Naive thymus-derived CD4-positive, alpha-beta T cell (primary cell): ENCODE measurements around the gene THOP1. TPM values are rescaled to one million over a fixed set of nuclear protein-coding genes. Genes with fewer than 3 reads are reported as not detected.

Source experiments
- ATAC-seq: fragments of 150-1000 bp; cut with Tn5 transposase; 2 replicates; pipeline ENCODE4 v1.10.0; 2021; ENCODE audit warnings: mild to moderate bottlenecking, moderate library complexity
- CTCF ChIA-PET: fragments of 350-600 bp; sonication (Branson Sonifier 250); formaldehyde crosslinking; loops from one replicate; lab custom pipeline; 2021; ENCODE audit warnings: antibody characterized with exemption; lab: Charles Lee
- POLR2A ChIA-PET: fragments of 350-600 bp; sonication (Branson Sonifier 250); formaldehyde crosslinking; loops from one replicate; lab custom pipeline; 2021; ENCODE audit warnings: antibody characterized with exemption, inconsistent platforms; lab: Charles Lee
- DNase-seq, 9 donors: peaks; one replicate each; pipeline versions ENCODE4 v3.0.0 to v3.0.0-alpha.2; 2020 to 2022; ENCODE audit warnings: mixed read lengths in 1 of 9
- H3K27ac ChIP-seq: one replicate; pipeline ENCODE4 v1.7.0; 2013; ENCODE audit warnings: mild to moderate bottlenecking, low read depth, low read length, moderate library complexity
- H3K27me3 ChIP-seq, 2 donors: one replicate each; pipeline ENCODE4 v1.7.0; 2013; ENCODE audit warnings: low read length in 2 of 2, mild to moderate bottlenecking in 2 of 2, moderate library complexity in 2 of 2; ENCODE audit not compliant: control insufficient read depth in 2 of 2, insufficient read depth in 2 of 2
- H3K36me3 ChIP-seq, 3 experiments: 1 replicate in 2 of 3; 2 replicates in 1 of 3; pipeline ENCODE4 v1.7.0; 2013; ENCODE audit warnings: low read length in 3 of 3, mild to moderate bottlenecking in 3 of 3, moderate library complexity in 1 of 3; ENCODE audit not compliant: insufficient read depth in 3 of 3, control insufficient read depth in 2 of 3
- H3K4me1 ChIP-seq, 2 donors: one replicate each; pipeline ENCODE4 v1.7.0; 2013; ENCODE audit warnings: low read length in 2 of 2, mild to moderate bottlenecking in 2 of 2, moderate library complexity in 1 of 2; ENCODE audit not compliant: control insufficient read depth in 2 of 2, insufficient read depth in 2 of 2
- H3K4me3 ChIP-seq: 2 replicates; pipeline ENCODE4 v1.7.0; 2013; ENCODE audit warnings: mild to moderate bottlenecking, low read length
- H3K9me3 ChIP-seq, 3 experiments: 1 replicate in 2 of 3; 2 replicates in 1 of 3; pipeline ENCODE4 v1.7.0; 2013; ENCODE audit warnings: low read length in 3 of 3; ENCODE audit not compliant: control insufficient read depth in 2 of 3
- H3K27ac Mint-ChIP-seq, 9 donors: one replicate each; pipeline ENCODE4 v1.8.0; 2020 to 2022; ENCODE audit warnings: mixed read lengths in 9 of 9, mild to moderate bottlenecking in 8 of 9, moderate library complexity in 5 of 9, inconsistent platforms in 2 of 9
- H3K27me3 Mint-ChIP-seq, 5 donors: one replicate each; pipeline ENCODE4 v1.8.0; 2021 to 2022; ENCODE audit warnings: mixed read lengths in 5 of 5, mild to moderate bottlenecking in 1 of 5
- H3K36me3 Mint-ChIP-seq, 5 donors: one replicate each; pipeline ENCODE4 v1.8.0; 2020 to 2022; ENCODE audit warnings: mixed read lengths in 5 of 5, mild to moderate bottlenecking in 3 of 5, inconsistent platforms in 1 of 5
- H3K4me1 Mint-ChIP-seq, 7 donors: one replicate each; pipeline ENCODE4 v1.8.0; 2020 to 2022; ENCODE audit warnings: mixed read lengths in 7 of 7, mild to moderate bottlenecking in 3 of 7, inconsistent platforms in 1 of 7
- H3K4me3 Mint-ChIP-seq, 10 donors: one replicate each; pipeline ENCODE4 v1.8.0; 2020 to 2022; ENCODE audit warnings: mild to moderate bottlenecking in 10 of 10, mixed read lengths in 10 of 10, moderate library complexity in 6 of 10, inconsistent platforms in 2 of 10
- H3K9me3 Mint-ChIP-seq, 11 donors: one replicate each; pipeline ENCODE4 v1.8.0; 2020 to 2022; ENCODE audit warnings: mixed read lengths in 11 of 11, mild to moderate bottlenecking in 4 of 11, inconsistent platforms in 1 of 11, moderate library complexity in 1 of 11
- intact Hi-C, 2 donors: fragments of 100-400 bp; cut with micrococcal nuclease; formaldehyde crosslinking; loops; one replicate each; pipeline ENCODE4 v1.15.1; 2023
- polyA plus RNA-seq, 2 donors: library from polyadenylated mRNA; unstranded; fragments of 300-500 nt; fragmentation: Illumina TruSeq; gene quantifications; one replicate each; pipeline ENCODE4 v1.2.3, GENCODE V29; 2021
- total RNA-seq, 6 experiments: library from RNA in 5 of 6; stranded (reverse) in 5 of 6; gene quantifications; 1 replicate in 5 of 6; 2 replicates in 1 of 6; pipeline ENCODE4 v1.2.3 and lab custom pipeline; 2021 to 2026

The THOP1 gene
- total and polyA plus RNA-seq, 7 experiments from 2014 or later = 26.4 to 98.2 (median 29.7) TPM

- H3K36me3 Mint-ChIP-seq = peaks cover 6 to 44% (median 27%) of the 10 kb centered on the region in 5 donors
- no peak overlapping the region for H3K4me3 Mint-ChIP-seq
- no peaks in the 10 kb centered on the region for H3K27me3 ChIP-seq
- peaks cover 0 to 5% (median 0%) of the 10 kb centered on the region in 7 donors for H3K4me1 Mint-ChIP-seq
- no peaks in the 10 kb centered on the region for H3K27me3 Mint-ChIP-seq
- no peaks in the 10 kb centered on the region for H3K4me1 ChIP-seq
- H3K36me3 ChIP-seq = peaks cover 0 to 28% (median 0%) of the 10 kb centered on the region in 3 experiments
- intact Hi-C loops = no loop called here
- H3K9me3 Mint-ChIP-seq = peaks cover 0 to 36% (median 11%) of the 10 kb centered on the region in 11 donors
- ChIA-PET POLR2A (interaction anchor here (0.6 kb wide), 1 partner anchor 9 kb away, joined by 3 read pairs; no protein-coding TSS in a partner anchor), CTCF (no interaction called here)
- DNase-seq (no peak), ATAC-seq (no peak)
- no peak overlapping the region for H3K27ac Mint-ChIP-seq
- no peak overlapping the region for H3K27ac ChIP-seq
- H3K9me3 ChIP-seq = peaks cover 0 to 12% (median 0%) of the 10 kb centered on the region in 3 experiments
- no peak overlapping the region for H3K4me3 ChIP-seq
Observed at GRCh38 chr19:2827022-2827421, 41.7 kb downstream of the THOP1 start.

- DNase-seq = no peak
- POLR2A ChIA-PET = no interaction called here
- intact Hi-C loops = no loop called here
- H3K27ac ChIP-seq = no peak overlapping the region
- Mint-ChIP-seq H3K9me3 (peaks cover 0 to 46% (median 20%) of the 10 kb centered on the region in 11 donors), H3K4me3 (no peak overlapping the region), H3K27me3 (no peaks in the 10 kb centered on the region), H3K4me1 (peaks cover 0 to 5% (median 0%) of the 10 kb centered on the region in 7 donors), H3K36me3 (peaks cover 11 to 50% (median 36%) of the 10 kb centered on the region in 5 donors), H3K27ac (no peak overlapping the region)
- no peaks in the 10 kb centered on the region for H3K4me1 ChIP-seq
- no peaks in the 10 kb centered on the region for H3K27me3 ChIP-seq
- no peak overlapping the region for H3K4me3 ChIP-seq
- no peak for ATAC-seq
- H3K36me3 ChIP-seq = peaks cover 0 to 33% (median 6%) of the 10 kb centered on the region in 3 experiments
- CTCF ChIA-PET = interaction anchor here (1.6 kb wide), 1 partner anchor 15 kb away, joined by 3 read pairs; no protein-coding TSS in a partner anchor
- peaks cover 0 to 21% (median 0%) of the 10 kb centered on the region in 3 experiments for H3K9me3 ChIP-seq
Observed at GRCh38 chr19:2827840-2828489, 42.7 kb downstream of the THOP1 start.

- intact Hi-C loops = no loop called here
- POLR2A ChIA-PET = interaction anchor here (0.8 to 1.1 kb wide), 2 partner anchors 9 to 11 kb away, joined by 3 read pairs; no protein-coding TSS in a partner anchor
- no peaks in the 10 kb centered on the region for H3K4me1 Mint-ChIP-seq
- H3K36me3 ChIP-seq = peaks cover 0 to 28% (median 13%) of the 10 kb centered on the region in 3 experiments
- peak overlapping the region in 1 of 9 donors; percentile 26 for H3K27ac Mint-ChIP-seq
- no peaks in the 10 kb centered on the region for H3K27me3 ChIP-seq
- CTCF ChIA-PET = interaction anchor here (0.6 kb wide), 1 partner anchor 74 kb away, joined by 3 read pairs; no protein-coding TSS in a partner anchor
- DNase-seq = no peak
- peaks cover 3 to 87% (median 50%) of the 10 kb centered on the region in 11 donors for H3K9me3 Mint-ChIP-seq
- no peaks in the 10 kb centered on the region for H3K27me3 Mint-ChIP-seq
- H3K9me3 ChIP-seq = peaks cover 6 to 67% (median 17%) of the 10 kb centered on the region in 3 experiments
- H3K27ac ChIP-seq = no peak overlapping the region
- H3K4me1 ChIP-seq = no peaks in the 10 kb centered on the region
- ATAC-seq = no peak
- H3K4me3 Mint-ChIP-seq = no peak overlapping the region
- peaks cover 20 to 53% (median 42%) of the 10 kb centered on the region in 5 donors for H3K36me3 Mint-ChIP-seq
- no peak overlapping the region for H3K4me3 ChIP-seq
Observed at GRCh38 chr19:2834294-2834871, 49.1 kb downstream of the THOP1 start.

GRCh38 chr19:2837430-2837829 lies 52.1 kb downstream of the THOP1 start:
- intact Hi-C loops = no loop called here
- H3K36me3 Mint-ChIP-seq = peaks cover 20 to 42% (median 38%) of the 10 kb centered on the region in 5 donors
- peaks cover 1 to 8% of the 10 kb centered on the region in 2 donors for H3K4me1 ChIP-seq
- H3K9me3 Mint-ChIP-seq = peaks cover 3 to 66% (median 42%) of the 10 kb centered on the region in 11 donors
- peaks cover 0 to 24% (median 10%) of the 10 kb centered on the region in 3 experiments for H3K36me3 ChIP-seq
- DNase-seq = no peak
- H3K4me3 ChIP-seq = no peak overlapping the region
- peaks cover 4 to 11% (median 5%) of the 10 kb centered on the region in 7 donors for H3K4me1 Mint-ChIP-seq
- no peak overlapping the region for H3K4me3 Mint-ChIP-seq
- no peaks in the 10 kb centered on the region for H3K27me3 ChIP-seq
- POLR2A ChIA-PET = no interaction called here
- no peak overlapping the region for H3K27ac ChIP-seq
- H3K9me3 ChIP-seq = peaks cover 6 to 51% (median 17%) of the 10 kb centered on the region in 3 experiments
- H3K27ac Mint-ChIP-seq = no peak overlapping the region
- CTCF ChIA-PET = interaction anchor here (0.7 kb wide), 1 partner anchor 14 kb away, joined by 3 read pairs; no protein-coding TSS in a partner anchor
- H3K27me3 Mint-ChIP-seq = peaks cover 0 to 4% (median 0%) of the 10 kb centered on the region in 5 donors
- ATAC-seq = no peak

- peak; percentile 77 to 99 (median 97) for DNase-seq
- Mint-ChIP-seq H3K4me1 (peaks cover 5 to 33% (median 18%) of the 10 kb centered on the region in 7 donors), H3K36me3 (peaks cover 8 to 32% (median 17%) of the 10 kb centered on the region in 5 donors), H3K27ac (peak within 1 kb of the TSS; percentile 70 to 90 (median 82)), H3K4me3 (peak within 1 kb of the TSS; percentile 85 to 96 (median 92)), H3K27me3 (peaks cover 0 to 7% (median 0%) of the 10 kb centered on the region in 5 donors), H3K9me3 (peaks cover 0 to 38% (median 15%) of the 10 kb centered on the region in 11 donors)
- peaks cover 0 to 7% (median 0%) of the 10 kb centered on the region in 3 experiments for H3K36me3 ChIP-seq
- H3K27me3 ChIP-seq = no peaks in the 10 kb centered on the region
- H3K9me3 ChIP-seq = peaks cover 0 to 14% (median 0%) of the 10 kb centered on the region in 3 experiments
- intact Hi-C loops = loop anchor here in 1 of 2 donors (1.0 to 2.0 kb wide), 9 partner anchors 15 to 665 kb away; partner anchors contain the start of genes FZR1, NCLN, THOP1 and ZNF554
- H3K4me1 ChIP-seq = peaks cover 3 to 13% of the 10 kb centered on the region in 2 donors
- H3K4me3 ChIP-seq = peak within 1 kb of the TSS; percentile 94
- H3K27ac ChIP-seq = peak within 1 kb of the TSS; percentile 75
- peak; percentile 98 for ATAC-seq
- ChIA-PET POLR2A (interaction anchor here (0.7 to 2.0 kb wide), 7 partner anchors 15 to 749 kb away, joined by 3 to 15 read pairs (median 4); partner anchors contain the start of genes SGTA and SLC39A3), CTCF (interaction anchor here (0.6 to 1.1 kb wide), 6 partner anchors 17 to 357 kb away, joined by 3 to 6 read pairs (median 3); partner anchors contain the start of genes ZNF554 and ZNF556)
Observed at GRCh38 chr19:2840794-2841791, 55.8 kb downstream of the THOP1 start, which contains the start of gene ZNF555. ZNF555 (plus strand) TSS chr19:2841475; CDS start chr19:2841573, 98 bp downstream.
